GM18519 (cell line): Measurements from ENCODE around the gene MEGF11.

ENCODE experiments used
- ATAC-seq: cut with Tn5 transposase; IDR thresholded peaks from one replicate; pipeline ENCODE4 v1.9.1; 2021; ENCODE audit warnings: mild to moderate bottlenecking, moderate library complexity; ENCODE audit not compliant: unreplicated experiment, low FRiP score

Gene MEGF11

DNA sequence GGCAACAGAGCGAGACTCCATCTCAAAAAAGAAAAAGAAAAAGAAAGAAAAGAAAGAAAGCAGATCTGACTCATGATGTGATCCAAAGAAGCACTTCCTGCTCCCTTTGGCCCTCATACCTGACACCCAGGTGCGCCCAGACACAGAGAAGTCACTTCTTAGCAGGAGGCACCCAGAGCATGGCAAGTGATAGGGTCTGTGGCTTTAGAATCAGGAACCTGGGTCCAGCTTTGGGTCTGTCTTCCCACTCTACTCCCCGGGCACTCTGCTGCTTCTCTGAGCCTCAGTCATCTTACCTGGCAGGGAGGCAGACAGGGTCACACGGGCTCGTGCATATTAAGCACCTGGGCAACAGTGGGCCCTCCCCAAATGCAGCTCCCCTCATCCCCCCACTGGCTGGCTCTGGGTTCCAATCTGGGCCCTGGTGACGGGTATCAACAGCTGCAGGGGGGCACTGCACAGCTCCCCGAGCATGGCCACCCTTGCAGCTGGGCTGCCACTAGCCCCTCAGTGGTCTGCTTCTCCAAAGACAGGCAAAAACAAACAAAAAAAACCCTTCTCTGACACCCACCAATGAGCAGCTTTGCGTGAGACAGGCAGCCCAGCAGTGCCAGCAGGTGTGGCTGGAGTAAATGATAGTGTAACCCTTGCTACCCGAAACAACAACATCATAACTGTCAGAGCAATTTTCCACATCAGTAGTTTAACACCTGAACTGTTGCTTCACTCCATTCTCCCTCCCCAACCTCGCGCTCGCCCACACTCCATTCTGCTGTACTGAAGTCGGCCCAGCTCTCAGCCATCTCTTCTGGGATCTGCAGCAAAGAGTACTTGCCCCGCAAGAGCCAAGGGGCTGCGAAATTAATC, 99.8 kb downstream of the MEGF11 start:
- ATAC-seq, result no peak

DNA sequence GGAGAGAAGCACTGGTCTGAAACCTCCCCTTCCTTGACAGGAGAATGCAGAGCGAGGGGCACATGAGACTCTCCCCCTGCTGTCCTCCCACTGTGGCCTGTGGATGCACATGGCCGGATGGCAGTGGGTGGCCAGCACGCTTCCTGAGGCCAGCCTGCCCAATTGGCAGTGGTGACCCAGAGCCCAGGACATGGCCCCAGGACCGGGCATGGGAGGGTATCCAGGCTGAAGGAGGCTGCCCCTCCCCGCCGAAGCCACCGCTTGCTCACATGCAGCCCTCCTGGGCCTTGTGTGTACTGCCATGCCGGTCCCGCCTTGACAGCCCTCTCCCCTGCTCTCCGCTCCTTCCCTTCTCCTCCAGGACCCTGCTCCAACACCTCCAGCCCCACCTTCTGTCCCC, 100.9 kb downstream of the MEGF11 start:
- ATAC-seq, result no peak

DNA sequence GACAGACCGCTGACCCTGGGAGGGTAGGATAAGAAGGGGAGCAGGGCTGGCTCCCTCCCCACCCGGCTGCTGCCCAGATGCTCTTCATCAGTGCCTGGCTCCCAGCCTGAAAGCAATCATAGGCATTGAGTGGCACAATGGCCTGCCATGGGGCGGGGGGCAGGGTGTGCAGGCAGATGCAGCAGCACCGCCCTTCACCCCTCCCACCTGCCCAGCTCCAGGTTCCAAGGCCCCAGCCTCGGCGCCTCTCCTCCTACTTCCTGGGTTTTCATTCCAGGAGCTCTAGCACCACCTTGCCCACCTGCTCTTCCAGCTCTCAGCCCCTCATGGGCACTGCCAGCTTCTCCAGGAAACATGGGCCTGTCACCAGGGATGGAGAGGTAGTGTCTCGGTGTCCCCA, 101.7 kb downstream of the MEGF11 start:
- no peak for ATAC-seq

DNA sequence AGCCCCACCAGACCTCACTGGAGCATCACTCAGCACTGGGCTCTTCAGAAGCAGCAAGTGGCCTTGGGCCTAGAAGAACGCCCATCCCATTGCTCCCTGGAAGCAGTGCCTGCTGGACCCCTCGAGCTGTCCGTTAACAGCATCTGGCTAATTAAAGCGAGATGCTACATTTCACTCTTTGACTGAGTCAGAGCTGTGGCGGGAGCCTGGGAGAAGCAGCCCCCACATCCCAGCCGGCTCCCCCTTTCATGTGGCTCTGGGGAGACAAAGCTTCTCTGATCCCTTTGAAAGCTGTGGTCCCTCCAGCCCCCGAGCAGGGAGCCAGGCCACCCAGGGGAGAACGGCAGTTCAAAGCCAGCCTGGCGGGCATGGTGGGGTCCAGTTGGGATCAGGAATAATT, 103.7 kb downstream of the MEGF11 start:
- ATAC-seq, result no peak

DNA sequence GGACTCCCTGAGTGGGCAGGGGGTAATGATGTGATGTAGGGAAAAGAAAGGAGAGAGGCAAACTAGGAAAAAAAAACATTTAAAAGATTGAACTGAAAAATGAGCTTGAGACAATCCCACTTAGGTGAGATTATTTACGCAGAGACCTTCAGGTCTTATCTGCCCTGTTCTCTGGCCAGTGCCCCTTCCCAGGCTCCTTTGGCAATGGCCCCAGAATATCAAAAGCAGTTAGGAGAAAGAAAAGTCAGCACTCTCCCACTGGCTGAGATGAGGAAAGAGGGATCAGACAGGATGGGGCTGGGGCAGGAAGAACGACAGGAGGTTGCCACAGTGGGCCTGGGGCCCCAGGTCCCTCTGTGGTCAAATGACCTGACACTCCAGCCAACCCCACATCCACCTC, 105.4 kb downstream of the MEGF11 start:
- ATAC-seq, result no peak

DNA sequence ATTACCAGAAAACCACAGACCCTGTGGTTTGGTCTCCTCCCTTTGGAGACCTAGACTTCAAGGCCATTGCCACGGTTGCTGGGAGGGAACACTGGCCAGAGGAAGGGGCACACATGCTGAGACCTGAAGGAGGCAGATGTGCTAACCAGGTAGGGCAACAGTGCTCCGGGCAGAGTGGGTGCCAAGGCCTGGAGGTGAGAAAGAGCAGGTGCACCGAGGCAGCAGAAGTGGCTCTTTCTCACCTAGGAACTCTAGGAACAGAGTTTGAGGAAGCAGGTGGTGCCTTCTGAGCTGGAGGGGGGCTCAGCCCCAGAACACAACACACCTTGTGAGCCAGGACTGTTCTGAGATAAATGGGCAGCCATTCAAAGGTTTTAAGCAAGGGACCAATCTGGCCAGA, 106.1 kb downstream of the MEGF11 start:
- no peak for ATAC-seq

DNA sequence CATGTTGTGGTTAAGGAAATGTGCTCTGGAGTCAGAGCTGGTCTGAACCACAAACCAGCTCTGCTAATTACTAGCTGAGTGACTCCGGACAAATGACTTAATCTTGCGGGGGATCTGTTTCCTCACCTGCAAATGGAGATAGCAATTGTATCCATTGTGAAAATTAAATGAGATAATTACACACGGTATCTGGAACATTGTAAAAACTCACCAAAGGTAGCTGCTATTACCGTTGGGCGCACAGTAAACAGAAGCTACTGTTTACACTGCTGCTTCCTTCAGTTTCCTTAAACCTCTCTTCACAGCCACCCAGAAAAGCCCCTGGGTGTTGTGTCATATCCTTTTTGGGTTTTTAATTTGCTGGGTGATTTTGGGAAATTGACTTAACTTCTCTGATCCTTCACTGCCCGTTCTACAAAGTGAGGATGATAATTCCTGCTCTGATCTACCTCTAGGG, 107.8 kb downstream of the MEGF11 start:
- no peak for ATAC-seq

DNA sequence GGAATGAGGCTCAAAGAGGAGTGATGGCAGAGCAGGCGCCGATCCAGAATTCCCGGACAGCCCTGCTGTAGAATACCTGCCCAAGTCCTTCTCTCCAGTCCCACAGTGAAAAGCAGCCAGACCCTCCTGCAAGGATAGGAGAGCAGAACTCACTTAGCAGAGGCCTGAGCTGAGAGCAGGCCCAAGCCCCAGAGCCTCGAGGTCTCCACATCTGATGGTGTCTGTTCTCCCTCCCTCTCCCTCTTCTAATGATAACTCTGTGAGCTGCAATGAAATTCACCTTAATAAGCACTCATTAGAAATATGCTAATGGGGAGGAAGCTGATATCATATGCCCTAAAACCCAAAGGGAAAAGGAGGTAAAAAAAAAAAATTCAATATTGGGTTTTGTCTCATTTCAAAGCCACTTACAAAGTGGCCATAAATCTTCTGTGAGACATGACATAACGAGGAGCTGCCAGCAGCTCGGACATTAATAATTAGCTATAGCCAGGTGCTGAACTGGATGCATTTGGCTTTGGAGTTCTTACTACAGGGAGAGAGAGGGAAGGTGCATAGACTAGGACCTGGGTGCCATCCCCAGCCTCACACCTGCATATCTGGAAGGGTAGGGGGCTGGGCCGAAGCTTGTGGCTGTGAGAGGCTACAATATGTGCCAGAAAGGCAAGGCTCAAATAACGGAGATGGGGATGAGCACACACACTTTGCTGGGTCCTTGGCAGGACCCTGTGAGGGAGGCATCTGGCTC, 108.4 kb downstream of the MEGF11 start:
- no peak for ATAC-seq

DNA sequence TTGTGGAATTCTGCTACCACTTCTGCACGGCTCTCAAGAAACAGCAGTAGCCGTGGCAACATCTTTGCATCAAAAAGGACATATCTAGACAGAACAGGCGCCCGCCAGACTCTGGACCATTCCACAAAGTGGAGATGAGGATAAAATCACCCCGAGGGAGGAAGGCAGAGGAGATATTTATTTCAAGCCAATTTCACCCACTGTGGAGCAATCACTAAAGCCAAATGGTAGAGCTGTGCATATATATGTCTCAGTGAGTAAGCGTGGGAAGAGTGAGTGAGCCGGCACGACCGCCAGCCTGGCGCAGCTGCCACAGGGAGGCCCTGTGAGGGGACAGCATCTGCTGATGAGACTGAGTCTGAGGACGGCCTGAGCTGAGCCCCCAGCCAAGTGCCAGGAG, 111.3 kb downstream of the MEGF11 start:
- no peak for ATAC-seq

DNA sequence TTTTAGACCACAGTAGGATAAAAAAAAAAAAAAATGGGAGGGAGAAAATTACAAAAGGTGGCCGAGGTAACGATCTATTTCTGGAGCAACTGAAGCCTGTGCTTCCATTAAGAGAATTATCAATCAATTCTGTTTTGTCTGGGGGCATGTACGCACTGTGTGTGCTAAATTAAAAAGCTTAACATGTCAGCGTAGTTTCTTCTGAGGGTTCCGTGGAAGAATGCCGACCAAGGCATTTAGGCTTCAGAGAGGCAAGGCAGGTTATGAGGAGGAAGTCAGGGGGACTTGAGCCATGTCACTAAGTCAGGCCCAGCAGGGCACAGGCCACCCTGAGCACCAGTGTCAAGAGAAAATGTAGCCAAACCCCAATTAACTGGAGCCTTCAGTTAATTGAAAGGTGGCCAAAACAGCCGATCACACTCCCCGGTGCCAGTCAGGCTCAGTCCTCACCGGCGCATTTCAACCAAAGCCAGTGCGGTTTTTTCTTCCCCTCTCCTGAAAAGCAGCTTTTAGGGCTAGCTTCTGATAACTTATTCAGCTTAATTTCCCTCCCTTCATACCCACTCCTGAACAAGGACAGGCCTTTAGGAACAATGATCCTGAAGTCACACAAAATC, 113.9 kb downstream of the MEGF11 start:
- no peak for ATAC-seq

DNA sequence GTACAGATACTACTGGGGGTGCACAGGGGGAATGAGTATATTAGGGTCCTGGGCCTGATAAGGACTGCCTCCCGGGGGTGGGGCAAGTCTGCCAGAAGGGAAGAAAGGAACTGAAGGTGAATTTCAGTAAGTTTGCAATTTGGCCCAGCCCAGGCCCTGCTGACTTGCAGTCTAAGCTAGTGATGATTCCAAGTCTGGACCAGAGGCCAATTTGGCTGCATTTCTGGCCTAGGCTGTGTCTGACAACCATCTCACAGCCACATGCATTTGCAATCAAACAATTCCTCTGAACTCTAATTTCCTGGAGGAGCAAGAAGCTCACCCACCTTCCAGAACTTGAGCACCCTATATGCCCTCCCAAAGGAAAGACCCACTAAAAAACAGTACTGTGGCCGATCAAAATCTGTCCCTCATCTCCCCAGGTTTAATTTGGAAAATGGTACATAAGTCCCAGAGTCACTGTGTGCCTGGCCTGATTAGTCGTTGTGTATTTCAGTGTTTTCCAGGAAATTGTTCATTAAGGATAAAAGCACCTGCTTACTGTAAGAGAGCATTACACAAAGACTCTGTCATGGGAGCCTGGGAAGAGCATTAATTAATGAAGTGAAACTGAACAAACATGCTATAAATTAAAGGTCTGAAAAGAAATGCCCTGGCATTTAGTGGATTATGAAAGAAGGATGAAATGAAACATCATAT, 114.5 kb downstream of the MEGF11 start:
- no peak for ATAC-seq

DNA sequence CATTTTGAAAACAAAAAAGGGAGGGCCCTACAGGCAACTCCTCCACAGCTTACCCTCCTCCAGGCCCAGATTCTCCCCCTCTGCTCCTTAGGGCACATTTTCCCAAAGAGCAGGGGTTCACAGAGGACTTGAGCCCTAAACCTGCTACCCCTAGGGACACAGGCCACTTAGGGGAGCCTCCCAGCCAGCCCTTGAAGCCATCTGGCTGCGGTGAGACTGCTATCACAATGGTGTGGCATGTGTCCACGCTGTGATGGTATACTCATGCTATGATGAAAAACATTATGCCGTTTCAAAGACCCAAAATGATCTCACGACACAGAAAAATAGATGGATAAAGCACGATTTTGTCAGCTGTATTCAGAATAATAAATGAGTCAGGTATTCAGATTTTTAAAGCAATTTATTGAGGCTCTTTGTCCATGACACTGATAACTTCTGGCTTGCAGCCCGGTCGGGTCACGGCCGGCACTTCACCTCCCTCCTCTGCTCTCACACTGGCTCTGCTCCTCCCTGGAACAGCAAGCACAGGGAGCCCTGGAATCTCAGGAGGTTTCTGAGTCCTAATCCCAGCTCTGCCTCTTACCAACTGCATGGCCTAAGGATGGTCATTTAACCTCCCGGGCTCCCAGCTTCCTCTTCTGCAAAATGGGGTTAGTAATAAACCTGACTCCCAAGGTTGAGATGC, 115.3 kb downstream of the MEGF11 start:
- ATAC-seq, result no peak

DNA sequence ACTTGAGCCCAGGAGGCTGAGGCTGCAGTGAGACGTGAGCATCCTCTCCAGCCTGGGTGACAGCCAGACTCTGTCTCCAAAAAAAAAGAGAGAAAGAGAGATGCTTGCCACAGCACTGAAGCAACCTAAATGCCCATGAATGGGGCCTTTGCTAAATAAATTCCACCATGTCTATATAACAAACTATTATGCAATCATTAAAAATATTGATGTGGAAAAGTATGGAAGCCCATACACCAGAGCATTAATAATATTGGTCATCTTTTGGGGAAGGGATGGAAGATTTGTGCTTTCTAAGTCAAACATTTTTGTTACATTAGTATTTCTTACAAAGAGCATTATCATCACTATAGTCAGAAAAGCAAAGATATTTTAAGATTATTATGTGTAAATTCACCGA, 116.6 kb downstream of the MEGF11 start:
- ATAC-seq, result no peak

DNA sequence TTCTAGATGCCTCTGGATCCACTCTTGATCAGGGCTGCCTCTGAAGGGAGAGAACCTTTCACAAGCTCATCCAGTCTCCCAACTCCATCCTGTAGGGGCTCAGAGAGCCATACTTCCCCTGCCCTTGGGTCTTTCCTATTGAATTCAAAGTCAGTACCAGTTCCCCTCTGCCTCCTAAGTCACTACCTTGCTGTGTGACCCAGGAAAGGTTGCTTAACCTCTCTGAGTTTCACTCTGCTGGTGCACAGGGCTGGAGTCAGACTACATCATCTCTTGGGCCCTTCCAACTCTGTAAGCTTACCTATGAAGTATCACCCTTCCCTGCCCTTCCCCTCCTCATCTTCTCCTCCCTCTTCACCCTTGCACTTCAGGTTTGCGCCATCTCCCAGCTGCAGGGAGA, 117.9 kb downstream of the MEGF11 start:
- ATAC-seq, result no peak

DNA sequence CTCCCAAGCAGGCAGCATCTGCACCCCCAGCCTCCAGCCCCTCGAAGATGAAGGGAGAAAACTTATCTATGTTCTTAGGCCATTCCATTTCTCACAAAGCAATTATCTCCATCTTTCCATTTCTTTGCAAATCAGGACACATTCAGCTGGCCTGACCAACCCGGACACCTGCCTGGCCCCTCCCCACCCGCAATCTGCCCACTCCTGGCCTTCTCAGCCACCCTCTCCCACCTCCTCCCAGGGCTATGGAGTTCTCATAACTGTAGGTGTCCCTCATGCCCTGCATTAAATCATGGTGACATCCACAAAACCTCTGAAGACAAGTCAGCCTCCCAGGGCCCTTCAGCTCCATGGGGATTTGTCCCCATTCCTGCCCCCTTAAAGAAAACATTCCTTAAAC, 119.3 kb downstream of the MEGF11 start:
- no peak for ATAC-seq

DNA sequence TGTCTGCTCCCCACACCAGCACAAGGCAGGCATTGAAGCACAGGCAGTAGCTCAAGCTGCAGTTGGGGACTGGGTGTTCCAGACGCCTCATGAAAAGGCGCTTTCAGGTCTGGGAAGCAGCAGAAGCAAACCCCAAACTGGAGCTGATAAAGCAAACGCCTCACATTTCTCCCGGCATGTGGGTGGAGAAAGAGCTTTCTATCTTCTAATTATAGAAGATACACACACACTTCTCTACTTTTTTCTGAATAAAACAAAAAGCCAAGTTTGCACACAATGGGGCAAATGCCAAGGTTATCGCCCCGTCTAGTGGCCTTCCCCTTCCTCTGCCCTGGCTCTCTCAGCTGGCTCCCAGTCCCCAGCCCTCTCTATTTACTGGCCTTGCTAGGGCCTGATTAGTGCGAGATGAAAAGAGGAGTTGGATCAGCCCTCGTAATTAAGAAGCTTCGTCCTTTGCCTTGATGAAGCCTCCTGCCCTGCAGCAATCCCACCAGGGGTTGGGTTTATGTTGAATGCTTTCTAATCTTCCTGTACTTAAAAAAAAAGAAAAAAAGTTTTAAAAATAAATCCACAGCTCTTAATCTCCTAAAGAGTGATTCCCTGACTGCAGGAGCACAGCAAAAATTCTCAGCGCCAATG, 120.2 kb downstream of the MEGF11 start:
- ATAC-seq, result no peak

DNA sequence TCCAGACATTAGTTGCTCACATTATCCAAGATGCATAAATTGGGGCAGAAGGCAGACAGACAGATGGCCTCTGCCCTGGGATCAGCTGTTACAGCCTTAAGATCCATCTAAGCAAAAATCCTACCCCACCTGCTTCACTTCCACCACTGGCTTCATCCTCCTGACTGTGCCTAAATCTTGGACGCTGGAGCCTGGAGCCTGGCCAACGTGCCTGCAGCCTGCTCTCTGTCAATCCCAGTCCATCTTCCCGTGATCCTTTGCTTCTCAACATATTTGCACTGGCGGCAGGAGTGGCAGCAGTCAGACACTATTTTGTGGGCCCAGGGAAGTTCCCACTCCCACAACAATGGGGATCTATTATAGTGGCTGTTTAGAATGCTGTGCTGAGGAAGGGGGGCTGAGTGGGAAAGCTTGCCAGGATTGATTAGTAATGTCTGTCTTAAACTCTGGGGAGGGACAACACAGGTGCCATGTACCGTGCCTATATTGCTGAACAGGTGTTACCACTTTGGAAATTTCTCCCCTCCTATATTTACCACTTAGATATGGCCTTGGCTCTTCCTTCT, 121.2 kb downstream of the MEGF11 start:
- ATAC-seq, result no peak

DNA sequence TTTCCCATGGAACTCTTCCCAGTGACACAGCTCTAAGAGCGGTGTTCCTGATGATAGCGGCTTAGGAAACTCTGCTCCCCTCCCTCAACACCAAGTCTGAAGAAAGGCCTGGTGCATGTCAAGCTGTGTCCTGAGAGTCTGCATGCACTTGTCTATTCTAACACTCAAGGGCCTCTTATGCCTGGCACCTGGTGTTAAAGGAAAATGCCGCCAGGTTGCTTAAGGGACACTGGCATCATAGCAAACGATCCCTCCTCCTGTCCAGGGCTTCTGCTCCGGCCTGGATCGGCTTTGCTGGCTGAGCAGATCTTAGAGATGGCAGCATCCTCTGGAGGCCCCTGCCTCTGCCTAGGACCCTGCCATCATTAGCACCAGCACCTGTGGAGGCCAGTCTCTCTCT, 121.7 kb downstream of the MEGF11 start:
- no peak for ATAC-seq

DNA sequence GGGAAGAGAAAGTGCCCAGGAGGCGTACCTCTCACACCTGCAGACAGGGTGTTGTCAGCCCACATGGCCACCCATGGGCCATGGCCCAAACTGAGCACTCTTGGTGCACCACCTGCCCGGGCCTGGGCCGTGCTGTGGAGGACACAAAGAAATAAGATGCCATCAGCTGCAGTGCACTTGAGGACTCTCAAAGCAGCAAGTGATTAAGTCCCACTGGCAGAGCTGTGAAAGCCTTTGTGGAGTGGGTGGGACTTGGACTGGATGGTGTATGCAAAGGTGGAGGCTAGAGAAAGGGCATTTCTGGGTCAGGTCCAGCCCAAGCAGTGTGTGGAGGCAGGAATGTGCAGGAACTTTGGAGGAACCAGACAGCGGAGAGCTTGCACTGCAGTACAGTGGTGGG, 122.3 kb downstream of the MEGF11 start:
- ATAC-seq, result no peak
